CD4-positive, alpha-beta T cell treated with Interleukin-1 beta for 1 hour (primary cell): ENCODE data around the gene FERD3L.

ENCODE experiments used
- DNase-seq, 2 donors: peaks; one replicate each; pipeline ENCODE4 v3.0.0-alpha.2; 2020 to 2022

Gene FERD3L

DNA sequence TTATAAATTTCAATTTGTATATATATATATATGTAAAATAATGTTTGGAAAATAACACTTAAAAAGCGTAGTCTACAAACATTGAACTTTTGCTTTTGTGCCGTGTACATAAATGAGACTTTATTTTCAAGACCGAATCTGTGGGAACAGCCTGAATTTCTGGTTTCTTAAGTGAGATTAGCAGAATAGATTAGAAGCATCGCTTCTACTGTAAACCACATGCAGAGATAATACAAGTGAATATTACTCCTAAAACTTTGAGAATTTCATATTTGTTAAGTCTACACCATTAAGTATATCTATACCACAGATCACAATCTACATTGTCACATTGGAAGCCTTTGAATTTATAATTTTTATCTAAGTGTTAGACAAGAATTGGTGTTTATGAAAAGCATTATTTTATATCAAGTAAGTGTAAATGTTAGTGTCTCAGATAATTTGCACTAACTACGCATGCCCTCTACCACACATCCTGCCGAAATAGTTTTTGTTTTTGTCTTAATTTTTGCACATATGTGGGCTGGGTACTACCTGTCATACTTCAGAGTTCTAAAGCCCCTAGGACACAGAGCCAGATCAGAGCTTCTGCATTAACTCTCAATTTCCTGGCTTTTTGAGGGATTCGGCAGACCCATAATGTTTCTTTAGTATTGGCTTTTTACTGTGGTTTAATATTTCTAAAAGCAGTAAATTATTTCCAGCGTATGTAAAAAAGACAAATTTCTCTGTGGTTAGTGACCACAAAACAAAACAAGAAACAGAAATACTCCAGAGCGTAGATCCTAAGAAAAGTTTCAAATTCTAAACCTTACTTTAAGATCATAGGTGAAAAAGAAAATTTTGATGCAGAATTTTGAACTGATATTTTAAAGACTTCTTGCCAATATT, 47.8 kb downstream of the FERD3L start:
- DNase-seq: no peak

DNA sequence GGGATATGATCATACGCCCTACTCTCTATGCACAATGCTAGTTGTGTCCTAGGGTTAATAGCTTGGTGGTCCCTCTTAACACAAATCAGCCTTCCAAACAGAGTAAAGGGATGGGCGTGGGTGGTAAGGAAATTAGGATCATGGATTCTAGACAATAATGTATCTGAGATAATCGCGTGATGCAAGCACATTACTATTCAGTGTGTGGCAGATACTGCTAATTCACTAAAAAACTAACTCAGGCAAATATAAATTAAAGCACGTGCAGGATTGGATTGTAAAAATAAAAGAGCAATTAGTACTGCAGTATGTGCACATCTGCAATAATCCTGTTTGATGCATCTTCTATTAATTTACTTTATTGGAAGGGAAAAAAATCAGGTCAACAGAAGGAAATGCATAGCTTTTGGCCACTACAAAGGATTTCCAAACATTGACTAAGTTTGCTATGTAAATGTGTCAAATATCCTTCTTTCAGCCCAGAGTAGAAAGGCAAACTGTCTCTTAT, 49.8 kb downstream of the FERD3L start:
- DNase-seq: no peak
